ENCODE measurements around the gene ERI3. TPM values are rescaled to one million over a fixed set of nuclear protein-coding genes. Genes with fewer than 3 reads are reported as not detected.

ERI3 gene
- total RNA-seq, 1 experiment from 2014 or later = 71.4 TPM

GRCh38 chr1:44301442-44301841, 53.6 kb downstream of the ERI3 start:
- no TSS peak for BruUV-seq (replicated peaks)
- Mint-ChIP-seq H3K27me3 (ENCODE audit: unreplicated experiment) (no peaks in the 10 kb centered on the region), H3K36me3 (ENCODE audit: insufficient read depth, unreplicated experiment) (peaks cover 5% of the 10 kb centered on the region), H3K27ac (ENCODE audit: unreplicated experiment) (no peak overlapping the region), H3K4me1 (ENCODE audit: low read depth, unreplicated experiment) (no peaks in the 10 kb centered on the region), H3K4me3 (ENCODE audit: low read depth, unreplicated experiment) (no peak overlapping the region), H3K9me3 (ENCODE audit: low read depth, unreplicated experiment) (no peaks in the 10 kb centered on the region)
- DNase-seq = no peak
- CTCF ChIA-PET = no interaction called here
- TF ChIP-seq, protein P1, sequence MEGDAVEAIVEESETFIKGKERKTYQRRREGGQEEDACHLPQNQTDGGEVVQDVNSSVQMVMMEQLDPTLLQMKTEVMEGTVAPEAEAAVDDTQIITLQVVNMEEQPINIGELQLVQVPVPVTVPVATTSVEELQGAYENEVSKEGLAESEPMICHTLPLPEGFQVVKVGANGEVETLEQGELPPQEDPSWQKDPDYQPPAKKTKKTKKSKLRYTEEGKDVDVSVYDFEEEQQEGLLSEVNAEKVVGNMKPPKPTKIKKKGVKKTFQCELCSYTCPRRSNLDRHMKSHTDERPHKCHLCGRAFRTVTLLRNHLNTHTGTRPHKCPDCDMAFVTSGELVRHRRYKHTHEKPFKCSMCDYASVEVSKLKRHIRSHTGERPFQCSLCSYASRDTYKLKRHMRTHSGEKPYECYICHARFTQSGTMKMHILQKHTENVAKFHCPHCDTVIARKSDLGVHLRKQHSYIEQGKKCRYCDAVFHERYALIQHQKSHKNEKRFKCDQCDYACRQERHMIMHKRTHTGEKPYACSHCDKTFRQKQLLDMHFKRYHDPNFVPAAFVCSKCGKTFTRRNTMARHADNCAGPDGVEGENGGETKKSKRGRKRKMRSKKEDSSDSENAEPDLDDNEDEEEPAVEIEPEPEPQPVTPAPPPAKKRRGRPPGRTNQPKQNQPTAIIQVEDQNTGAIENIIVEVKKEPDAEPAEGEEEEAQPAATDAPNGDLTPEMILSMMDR (IDR thresholded peaks at IDR 0.05; ENCODE audit: unreplicated experiment) = no peak
- intact Hi-C loops (cut with micrococcal nuclease; ENCODE audit: unreplicated experiment) = no loop called here

DNA sequence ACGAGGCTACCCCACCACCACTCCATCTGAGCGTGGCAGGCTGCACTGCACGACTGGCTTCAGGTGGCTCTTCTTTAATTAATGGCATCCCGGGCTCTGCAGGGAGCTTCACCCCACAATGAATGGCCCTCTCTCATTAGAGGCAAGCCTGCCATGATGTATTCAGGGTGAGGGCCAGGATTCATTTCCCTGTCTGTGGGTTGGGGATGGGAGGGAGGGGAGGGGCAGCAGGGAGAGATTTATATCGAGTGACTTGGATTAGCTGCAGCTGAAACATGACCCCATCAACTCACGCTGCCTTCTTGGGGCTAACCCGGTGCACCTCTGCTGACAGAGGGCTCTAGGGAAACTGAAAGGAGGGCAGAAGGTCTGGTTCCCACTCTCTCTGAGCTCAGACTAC, 54.2 kb downstream of the ERI3 start:
- Mint-ChIP-seq H3K4me1 (ENCODE audit: low read depth, unreplicated experiment) (no peaks in the 10 kb centered on the region), H3K27me3 (ENCODE audit: unreplicated experiment) (no peaks in the 10 kb centered on the region), H3K27ac (ENCODE audit: unreplicated experiment) (no peak overlapping the region), H3K9me3 (ENCODE audit: low read depth, unreplicated experiment) (no peaks in the 10 kb centered on the region), H3K36me3 (ENCODE audit: insufficient read depth, unreplicated experiment) (no peaks in the 10 kb centered on the region), H3K4me3 (ENCODE audit: low read depth, unreplicated experiment) (no peak overlapping the region)
- DNase-seq = no peak
- BruUV-seq (replicated peaks) = no TSS peak
- intact Hi-C loops (cut with micrococcal nuclease; ENCODE audit: unreplicated experiment) = no loop called here
- TF ChIP-seq, protein P1 (IDR thresholded peaks at IDR 0.05; ENCODE audit: unreplicated experiment) = no peak
- CTCF ChIA-PET = no interaction called here

- BruUV-seq (replicated peaks) = no TSS peak
- intact Hi-C loops (cut with micrococcal nuclease; ENCODE audit: unreplicated experiment) = no loop called here
- H3K27me3 Mint-ChIP-seq (ENCODE audit: unreplicated experiment) = no peaks in the 10 kb centered on the region
- TF ChIP-seq, protein P1 (IDR thresholded peaks at IDR 0.05; ENCODE audit: unreplicated experiment) = no peak
- no peak for DNase-seq
- CTCF ChIA-PET = no interaction called here
- H3K4me1 Mint-ChIP-seq (ENCODE audit: low read depth, unreplicated experiment) = no peaks in the 10 kb centered on the region
- no peaks in the 10 kb centered on the region for H3K36me3 Mint-ChIP-seq (ENCODE audit: insufficient read depth, unreplicated experiment)
- H3K27ac Mint-ChIP-seq (ENCODE audit: unreplicated experiment) = no peak overlapping the region
- no peaks in the 10 kb centered on the region for H3K9me3 Mint-ChIP-seq (ENCODE audit: low read depth, unreplicated experiment)
- no peak overlapping the region for H3K4me3 Mint-ChIP-seq (ENCODE audit: low read depth, unreplicated experiment)
Observed at GRCh38 chr1:44297695-44298400, 57.2 kb downstream of the ERI3 start.

- DNase-seq = no peak
- TF ChIP-seq, protein P1 (IDR thresholded peaks at IDR 0.05; ENCODE audit: unreplicated experiment) = no peak
- no TSS peak for BruUV-seq (replicated peaks)
- intact Hi-C loops (cut with micrococcal nuclease; ENCODE audit: unreplicated experiment) = no loop called here
- H3K9me3 Mint-ChIP-seq (ENCODE audit: low read depth, unreplicated experiment) = no peaks in the 10 kb centered on the region
- no peaks in the 10 kb centered on the region for H3K36me3 Mint-ChIP-seq (ENCODE audit: insufficient read depth, unreplicated experiment)
- no peak overlapping the region for H3K4me3 Mint-ChIP-seq (ENCODE audit: low read depth, unreplicated experiment)
- H3K4me1 Mint-ChIP-seq (ENCODE audit: low read depth, unreplicated experiment) = no peaks in the 10 kb centered on the region
- no peaks in the 10 kb centered on the region for H3K27me3 Mint-ChIP-seq (ENCODE audit: unreplicated experiment)
- no peak overlapping the region for H3K27ac Mint-ChIP-seq (ENCODE audit: unreplicated experiment)
- CTCF ChIA-PET = no interaction called here
Observed at GRCh38 chr1:44296806-44297205, 58.3 kb downstream of the ERI3 start.
